HG03442 (cell line): ENCODE data around the gene HSD17B14.

ENCODE experiments used
- ATAC-seq: cut with Tn5 transposase; IDR thresholded peaks from one replicate; pipeline ENCODE4 v1.9.1; 2021; ENCODE audit warnings: mild to moderate bottlenecking, moderate library complexity; ENCODE audit not compliant: unreplicated experiment

Gene HSD17B14

DNA sequence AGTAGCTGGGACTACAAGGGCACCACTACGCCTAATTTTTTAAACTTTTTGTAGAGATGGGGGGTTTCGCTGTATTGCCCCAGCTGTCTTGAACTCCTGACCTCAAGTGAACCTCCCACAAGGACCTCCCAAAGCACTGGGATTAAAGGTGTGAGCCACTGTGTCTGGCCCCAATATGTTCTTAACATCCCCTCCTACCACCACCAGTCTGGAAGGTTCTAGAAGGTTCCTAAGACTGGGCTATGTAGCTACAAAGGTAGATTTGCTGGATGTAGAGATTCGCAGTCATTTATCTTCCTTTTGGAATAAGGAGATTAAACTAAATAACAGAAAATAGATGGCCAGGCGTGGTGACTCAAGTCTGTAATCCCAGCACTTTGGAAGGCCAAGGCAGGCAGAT lies 5.3 kb downstream of the HSD17B14 start:
- ATAC-seq: no peak

DNA sequence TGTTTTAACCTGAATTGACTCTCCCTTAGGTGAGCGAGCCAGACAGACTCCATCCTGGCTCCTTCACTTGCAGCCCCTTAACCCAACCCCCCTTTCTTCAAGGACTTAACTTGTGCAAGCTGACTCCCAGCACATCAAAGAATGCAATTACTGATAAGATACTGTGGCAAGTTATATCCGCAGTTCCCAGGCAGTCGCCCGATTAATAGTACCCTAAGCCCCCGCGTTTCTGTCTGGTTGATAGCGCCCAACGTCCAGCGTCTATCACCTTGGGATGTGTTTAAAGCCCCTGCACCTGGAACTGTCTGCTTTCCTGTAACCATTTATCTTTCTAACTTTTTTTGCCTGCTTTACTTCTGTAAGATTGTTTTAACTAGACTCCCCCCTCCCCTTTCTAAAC lies 6.2 kb downstream of the HSD17B14 start:
- no peak for ATAC-seq

DNA sequence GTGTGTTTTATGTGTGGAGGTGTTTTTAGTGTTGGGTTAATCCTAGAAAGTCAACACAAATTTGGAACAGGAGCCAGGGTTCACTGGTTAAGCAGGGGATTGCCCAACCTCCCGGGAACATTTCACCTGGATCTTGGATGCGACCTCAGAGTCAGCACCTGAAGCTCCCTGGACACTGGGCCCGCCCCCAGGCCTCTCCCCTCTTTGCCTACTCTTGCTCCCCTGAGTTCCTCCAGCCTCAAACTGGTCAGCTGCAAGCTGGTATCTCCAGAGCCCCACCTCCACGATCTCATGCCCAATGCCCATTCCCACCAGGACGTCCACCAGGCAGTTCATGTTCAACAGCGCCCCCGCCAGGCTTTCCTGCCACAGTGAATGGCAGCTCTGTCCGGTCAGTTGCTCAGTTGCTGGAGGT lies 9.7 kb downstream of the HSD17B14 start:
- ATAC-seq: no peak

DNA sequence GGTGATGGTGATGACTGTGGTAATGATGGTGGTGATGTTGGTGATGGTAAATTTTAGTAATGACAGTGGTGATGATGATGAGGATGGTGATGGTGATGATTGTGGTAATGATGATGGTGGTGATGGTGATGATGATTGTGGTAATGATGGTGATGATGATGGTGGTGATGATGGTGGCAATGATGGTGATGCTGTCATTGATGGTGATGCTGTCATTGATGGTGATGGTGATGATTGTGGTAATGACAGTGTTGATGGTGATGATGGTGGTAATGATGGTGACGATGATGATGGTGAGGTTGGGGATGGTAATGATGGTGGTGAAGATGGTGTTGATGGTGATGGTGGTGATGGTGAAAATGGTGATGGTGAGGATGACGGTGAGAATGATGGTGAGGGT lies 13.8 kb downstream of the HSD17B14 start:
- no peak for ATAC-seq

DNA sequence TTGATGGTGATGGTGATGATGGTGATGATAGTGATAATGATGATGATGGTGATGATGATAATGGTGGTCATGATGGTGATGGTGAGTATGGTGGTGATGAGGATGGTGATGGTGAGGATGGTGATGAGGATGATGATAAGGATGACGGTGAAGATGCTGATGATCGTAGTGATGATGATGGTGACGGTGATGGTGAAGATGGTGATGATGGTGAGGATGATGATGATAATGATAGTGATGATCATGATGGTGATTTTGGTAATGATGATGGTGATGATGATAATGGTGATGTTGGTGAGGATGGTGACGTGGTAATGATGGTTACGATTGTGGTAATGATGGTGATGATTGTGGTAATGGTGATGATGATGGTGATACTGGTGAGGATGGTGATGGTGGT lies 14.7 kb downstream of the HSD17B14 start:
- no peak for ATAC-seq

DNA sequence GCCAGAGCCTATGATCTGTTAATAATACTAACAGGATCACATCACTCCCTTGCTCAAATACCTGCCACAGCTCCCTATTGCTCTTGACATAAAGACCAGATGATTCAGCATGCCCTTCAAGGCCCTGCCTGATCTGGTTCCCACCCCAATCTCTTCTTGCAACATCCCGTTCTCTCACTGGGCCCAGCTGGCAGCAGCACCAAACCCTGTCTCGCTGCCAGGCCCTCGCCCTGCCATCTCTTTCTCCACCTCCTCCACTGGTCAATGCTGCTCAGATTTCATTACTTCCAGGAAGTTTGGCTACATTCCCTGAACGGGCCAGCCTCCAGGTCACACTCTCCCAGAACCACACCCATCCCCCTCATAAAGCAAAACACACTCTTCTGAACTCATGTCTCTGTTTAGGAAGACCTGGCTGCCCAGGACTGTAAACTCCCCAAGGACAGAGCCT lies 16.9 kb downstream of the HSD17B14 start:
- ATAC-seq: no peak

DNA sequence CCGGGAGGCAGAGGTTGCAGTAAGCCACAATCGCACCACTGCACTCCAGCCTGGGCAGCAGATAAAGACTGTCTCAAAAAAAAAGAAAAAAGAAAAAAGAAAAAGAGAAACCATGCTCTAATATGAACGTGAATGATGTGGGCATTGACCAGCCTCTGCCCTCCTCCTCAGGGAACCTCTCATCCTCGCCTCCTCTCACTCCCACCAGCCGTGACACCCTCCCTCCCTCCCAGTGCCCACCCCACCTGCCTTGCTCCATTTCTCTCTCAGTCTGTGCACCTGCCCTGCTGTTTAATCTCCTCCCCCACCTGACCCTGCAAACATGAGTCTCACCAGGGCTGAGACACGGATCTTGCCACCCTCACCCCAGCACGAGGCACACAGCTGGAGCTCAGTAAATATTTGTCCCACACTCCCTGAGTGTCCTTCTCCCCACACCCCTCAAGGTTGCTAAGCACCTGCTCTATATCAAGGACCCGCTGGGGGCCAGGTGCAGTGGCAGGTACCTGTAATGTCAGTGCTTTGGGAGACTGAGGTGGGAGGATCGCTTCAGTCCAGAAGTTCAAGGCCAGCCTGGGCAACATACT lies 18.0 kb downstream of the HSD17B14 start:
- ATAC-seq: no peak

DNA sequence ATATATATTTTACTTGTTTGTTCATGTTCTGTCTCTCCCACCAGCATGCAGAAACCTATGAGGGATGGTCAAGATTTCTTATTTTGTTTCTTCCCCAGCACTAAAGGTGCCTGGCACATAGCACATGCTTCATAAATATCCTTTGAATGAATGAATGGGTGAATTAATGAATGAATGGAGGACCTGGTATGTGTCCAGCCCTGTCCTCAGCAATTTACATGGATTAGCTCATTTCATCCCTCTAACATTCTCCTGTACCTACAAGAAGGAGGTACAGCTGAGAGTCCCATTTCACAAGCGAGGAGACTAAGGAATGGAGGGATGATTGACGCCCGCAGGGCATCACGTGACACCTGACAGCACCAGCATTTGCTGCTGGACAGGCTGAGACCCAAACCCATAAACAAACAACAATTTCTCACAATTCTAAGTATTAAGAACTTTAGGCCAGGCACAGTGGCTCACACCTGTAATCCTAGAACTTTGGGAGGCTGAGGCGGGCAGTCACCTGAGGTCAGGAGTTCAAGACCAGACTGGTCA lies 18.6 kb downstream of the HSD17B14 start:
- ATAC-seq: no peak

DNA sequence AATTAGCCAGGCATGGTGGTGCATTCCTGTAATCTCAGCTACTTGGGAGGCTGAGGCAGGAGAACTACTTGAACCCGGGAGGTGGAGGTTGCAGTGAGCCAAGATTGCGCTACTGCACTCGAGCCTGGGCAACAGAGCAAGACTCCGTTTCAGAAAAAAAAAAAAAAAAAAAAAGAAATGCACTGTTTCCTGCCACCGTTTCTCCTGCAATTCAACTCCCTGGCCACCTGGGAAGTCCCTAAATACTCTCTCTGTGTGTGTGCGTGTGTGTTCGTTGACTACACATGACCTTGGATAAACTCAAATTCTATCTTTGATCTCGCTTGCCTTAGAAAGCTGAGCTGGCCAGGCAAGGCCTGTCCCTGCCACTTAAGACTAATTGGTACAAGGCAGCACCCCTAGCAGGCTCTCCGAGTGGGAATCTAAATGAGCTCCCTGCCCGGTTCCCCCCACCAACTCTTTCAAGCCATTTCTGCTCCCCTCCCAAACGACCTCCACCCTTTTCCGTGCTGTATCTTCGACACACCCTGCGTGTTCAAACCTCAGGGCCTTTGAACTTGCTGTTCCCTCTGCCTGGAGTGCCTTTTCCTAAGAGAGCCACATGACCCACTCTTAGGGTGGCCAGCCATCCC lies 20.3 kb downstream of the HSD17B14 start:
- no peak for ATAC-seq

DNA sequence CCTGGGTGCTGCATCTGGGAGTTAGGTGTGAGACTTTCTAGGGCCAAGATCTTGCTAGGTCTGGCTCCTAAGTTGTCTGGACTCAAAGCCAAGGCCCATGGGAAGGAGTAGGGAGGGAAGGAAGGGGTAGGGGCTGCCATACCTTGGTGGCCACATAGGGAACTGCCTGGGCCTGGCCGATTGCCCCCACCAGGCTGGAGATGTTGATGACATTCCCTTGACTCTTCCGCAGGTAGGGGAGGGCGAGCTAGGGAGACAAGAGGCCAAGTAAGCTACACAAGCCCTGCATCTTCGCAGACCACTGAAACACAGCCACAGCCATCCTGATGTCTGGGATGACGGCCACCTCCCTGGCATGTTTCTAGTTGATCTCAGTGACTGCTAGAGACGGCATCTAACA lies 21.4 kb downstream of the HSD17B14 start:
- ATAC-seq: no peak

DNA sequence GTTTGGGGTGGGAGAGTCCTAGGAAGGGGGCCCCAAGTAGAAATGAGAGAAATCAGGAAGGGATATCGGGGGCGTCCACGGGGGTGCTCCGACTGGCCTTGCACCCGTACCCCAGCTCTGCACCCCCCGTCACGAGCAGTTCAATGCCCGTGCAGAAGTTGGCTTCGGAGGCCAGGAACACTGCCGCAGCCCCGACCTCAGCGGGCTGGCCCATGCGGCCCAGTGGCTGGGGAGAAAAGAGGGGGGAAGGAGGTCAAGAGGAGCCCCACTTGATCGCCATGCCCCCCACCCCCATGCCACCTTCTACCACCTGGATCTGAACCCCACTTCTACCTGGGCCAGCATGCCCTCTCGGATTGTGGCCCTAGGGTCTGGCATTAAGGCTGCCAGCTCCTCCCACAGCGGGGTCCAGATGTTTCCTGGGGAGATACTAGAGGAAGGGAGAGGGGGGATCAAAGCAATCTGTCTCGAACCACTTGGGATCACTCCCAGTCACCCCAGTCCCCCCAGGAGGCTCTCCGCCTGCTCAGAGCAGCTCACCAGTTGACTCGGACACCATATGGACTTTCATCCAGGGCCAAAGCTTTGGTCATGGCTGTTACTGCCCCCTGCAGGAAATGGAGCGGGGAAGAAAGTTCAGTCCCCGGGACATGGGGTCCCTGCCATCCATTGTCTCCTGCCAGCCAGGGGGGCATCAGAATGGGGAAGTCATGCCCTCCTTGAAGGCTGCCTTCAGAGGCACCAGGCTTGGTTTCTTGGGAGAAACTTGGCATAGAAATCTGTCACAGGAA lies 23.0 kb downstream of the HSD17B14 start:
- no peak for ATAC-seq

DNA sequence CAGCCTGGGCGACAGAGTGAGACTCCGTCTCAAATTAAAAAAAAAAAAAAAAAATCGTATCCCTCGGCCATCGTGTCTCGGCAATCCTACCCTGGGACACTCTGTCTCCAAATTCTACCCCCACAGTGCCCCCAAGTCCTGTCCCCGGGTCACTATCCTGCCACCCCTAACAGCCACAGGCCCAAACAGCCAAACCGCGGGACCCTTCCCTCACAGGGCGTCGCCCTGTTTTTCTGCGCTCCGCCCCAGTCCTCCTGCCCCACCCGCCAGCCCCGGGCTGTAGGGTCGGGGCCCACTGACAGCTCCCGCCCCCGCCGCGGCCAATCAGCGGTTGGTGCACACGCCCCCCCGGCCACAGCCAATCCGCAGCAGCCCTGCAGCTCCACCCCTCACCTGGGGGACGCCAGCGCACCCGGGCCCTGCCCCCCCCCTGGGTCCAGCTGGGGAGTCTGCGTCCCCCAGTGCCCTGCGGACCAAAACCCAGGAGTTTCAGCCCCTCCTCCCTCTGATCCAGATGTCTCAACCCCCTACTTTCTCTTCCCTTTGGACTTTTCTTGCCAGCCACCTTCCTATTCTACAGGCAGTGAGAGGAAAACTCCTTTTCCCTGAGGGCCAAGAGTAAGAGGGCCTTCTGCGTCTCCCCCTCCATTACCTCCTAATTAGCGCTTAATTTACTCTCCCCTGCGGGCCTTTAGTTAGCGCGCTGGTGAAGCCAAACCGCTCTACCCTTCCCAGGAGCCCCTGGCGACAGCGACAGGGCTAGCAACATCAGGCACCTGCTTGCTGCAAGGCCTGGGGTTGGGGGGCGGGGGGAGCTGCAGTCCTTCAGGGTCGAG lies 24.0 kb downstream of the HSD17B14 start:
- peak; percentile 52 for ATAC-seq

DNA sequence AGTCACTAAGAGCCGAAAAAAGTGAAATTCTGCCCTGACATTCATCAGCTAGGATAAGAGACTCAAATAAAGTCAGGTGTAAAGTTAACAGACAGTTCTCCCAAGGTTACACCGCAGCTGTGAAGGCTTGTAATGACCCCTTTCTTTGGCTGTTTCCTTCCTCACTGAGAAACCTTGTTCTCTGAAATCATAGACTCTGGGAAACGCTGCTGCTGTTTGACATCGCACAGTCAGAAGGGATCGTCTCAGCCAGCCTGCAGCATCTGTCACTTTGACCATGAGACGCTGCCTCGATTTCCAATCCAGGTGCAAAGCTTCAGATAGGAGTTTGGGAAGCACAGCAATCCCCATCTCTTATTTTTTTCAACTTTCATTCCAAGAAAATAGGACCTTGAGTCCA lies 26.1 kb downstream of the HSD17B14 start:
- ATAC-seq: no peak

DNA sequence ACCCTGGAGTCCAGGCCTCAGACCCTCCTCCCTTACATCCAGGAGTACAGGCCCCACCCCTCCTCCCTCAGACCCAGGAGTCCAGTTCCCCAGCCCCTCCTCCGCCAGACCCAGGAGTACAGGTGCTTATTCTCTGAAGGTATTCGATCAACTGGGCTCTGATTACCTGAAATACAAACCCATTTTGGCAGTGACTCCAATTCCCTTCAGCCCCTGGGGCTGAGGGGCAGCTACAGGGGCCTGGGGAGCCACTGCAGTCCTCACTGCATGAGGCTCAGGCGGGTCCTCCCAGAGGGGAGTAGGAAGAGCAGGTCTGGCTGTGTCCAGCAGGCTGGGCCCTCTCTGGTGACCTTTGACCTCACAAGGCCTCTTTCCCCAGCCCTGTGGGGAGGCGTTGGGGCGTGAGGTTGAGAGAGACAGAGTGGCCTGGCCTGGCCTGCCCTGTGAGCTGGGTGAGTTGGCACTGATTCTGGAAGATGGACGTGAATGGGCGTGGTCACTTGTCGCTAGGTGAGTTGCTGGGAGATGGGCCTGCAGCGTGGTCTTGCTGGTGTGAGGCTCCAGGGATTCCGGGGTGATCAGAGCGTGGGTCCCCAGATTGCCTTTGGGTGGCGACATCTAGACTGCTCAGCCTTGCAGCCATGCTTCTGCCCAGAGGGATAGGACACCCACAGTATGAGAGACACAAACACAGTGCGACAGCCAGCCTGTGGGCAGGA lies 28.5 kb downstream of the HSD17B14 start:
- no peak for ATAC-seq

DNA sequence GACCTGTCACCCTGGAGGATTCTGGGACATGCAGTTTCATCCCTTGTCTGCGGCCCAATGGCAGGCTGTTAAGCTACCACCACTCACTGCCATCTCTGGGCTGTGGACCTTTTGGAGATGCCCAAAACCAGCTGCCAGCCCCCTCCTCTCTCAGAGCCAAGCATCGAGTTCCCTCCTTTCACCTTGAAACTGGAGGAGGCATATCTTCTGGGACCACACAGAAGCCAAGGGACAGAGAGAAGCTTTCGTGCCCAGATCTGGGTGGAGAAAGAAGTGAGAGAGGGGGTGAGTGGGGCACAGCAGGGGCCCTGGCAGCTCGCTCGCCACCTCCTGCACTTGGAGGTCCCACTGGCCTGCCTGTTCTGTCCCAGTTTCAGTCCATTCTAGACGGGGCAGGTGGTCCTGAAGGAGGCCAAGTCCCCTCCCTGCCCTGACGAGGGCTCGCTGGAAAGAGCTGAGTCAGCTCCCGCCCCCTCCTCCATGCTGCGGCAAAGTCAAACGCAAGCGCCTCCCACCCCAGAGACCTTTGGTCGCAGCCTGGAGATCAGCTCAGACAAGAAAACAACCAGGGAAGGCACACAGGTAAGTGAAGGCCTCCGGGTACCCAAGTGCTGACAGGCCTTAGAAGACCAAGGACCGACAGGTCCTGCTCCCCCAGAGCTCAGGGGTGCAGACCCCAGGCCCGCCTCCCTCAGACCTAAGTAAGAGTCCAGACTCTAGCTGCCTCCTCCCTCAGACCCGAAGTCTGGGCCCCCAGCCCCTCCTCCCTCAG lies 29.3 kb downstream of the HSD17B14 start:
- ATAC-seq: no peak

DNA sequence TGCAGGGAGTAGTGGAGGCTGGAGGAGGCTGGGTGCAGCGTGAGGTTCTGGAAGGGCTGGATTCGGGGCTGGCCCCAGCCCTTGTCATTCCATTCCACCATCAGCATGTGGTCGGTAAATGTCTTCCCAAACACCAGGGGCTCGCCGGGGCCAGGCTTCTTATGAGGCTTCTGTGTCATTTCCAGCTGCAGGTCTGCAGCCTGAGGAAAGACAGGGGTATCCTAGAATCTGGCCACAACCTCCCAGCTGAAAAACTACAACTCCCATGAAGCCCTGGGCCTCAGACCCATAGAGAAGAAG lies 29.8 kb downstream of the HSD17B14 start:
- no peak for ATAC-seq

DNA sequence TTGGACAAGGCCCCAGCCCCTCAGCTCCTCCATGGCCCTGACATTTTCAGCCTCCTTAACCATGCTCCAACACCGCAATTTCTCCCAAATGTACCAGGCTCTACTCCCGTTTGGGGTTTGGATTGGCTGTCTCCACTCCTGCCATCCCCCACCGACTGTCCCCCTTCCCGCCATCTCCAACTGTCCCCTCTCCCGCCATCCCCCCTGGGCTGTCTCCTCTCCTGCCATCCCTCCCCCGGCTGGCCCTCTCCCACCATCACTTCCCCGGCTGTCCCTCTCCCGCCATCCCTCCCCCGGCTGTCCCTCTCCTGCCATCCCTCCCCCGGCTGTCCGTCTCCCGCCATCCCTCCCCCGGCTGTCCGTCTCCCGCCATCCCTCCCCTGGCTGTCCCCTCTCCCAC lies 30.8 kb downstream of the HSD17B14 start:
- no peak for ATAC-seq

DNA sequence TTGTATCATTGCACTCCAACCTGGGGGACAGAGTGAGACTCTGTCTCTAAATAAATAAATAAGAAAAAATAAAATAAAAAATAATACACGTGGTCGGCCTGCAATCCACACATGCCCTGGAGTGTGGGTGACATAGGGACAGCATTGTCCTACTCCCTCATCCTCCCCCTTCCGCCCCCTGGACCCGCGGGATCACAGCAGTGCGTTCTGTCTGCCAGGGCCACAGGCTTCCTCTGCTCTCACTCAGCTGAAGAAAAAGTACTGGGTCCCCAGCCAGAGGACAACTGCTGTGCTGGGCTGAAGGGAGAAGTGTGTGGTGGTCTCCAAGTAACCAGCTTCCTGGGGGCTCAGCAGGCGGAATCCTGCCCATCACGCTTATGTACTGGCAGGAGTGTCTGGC lies 31.8 kb downstream of the HSD17B14 start:
- ATAC-seq: no peak

DNA sequence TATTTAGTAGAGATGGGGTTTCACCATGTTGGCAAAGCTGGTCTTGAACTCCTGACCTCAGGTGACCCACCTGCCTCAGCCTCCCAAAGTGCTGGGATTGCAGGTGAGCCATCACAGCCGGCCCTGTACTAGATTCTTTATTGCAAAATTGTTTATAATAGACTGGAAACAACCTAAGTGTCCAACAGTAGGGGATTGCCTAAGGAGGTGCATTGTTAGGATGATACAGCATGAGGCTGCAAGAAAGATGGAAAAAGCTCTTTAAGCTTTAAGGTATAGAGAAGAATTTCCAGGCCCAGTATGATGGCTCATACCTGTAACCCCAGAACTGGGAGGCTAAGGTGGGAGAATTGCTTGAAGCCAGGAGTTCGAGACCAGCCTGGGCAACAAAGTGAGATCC lies 33.7 kb downstream of the HSD17B14 start:
- no peak for ATAC-seq
